NB4 (cell line): ENCODE data around the gene PEF1.

Experiments used
- CTCF ChIP-seq: IDR thresholded peaks from one replicate; pipeline ENCODE4 v1.5.1; 2012; ENCODE audit warnings: low read depth, low read length
- POLR2A ChIP-seq: IDR thresholded peaks from 2 replicates; pipeline ENCODE4 v1.6.1; 2011; ENCODE audit warnings: mild to moderate bottlenecking; ENCODE audit not compliant: insufficient read length; ENCODE audit errors: extremely low read depth

DNA sequence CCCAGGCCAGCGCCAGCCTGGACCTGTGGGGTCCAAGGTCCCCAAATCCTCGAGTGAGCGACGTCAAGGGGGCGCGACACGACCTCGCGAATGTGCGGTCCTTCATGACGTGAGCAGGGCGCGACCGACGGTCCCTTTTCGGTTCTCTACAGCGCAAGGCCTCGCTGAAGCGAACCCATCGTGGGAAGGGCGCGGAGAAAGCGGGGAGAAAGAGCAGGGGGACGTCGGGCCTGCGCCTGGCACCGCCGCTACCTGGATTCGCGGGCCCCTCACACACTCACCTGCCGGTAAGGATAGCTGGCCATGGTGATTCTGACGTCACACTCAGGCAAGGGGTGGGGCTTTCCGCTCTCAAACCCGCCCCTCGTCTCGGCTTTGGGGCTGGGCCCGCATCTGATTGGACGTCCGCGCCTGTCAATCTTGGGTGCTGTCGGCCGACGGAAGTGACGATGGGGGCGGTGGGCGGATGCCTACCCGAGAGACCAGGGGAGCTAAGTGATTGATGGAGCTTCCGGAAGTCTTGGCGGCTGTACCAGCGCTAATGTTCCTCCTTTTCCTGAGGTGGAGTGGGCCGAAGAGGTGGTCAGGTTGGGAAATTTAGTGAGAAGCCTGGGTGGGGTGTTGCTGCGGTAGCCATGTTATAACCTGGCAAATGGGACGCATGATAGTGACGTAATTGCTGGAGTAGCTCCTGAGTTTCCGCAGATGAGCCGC, at the start of gene PEF1:
- TF ChIP-seq CTCF: no peak
- TF ChIP-seq POLR2A: peak; percentile 76
